Measurements from ENCODE around the gene TRIM67.
"Not testable (repeated sequence)": the region's sequence is repeated elsewhere in the genome, so short reads cannot be mapped to it uniquely, and the experiment has no call there.

The TRIM67 gene

DNA sequence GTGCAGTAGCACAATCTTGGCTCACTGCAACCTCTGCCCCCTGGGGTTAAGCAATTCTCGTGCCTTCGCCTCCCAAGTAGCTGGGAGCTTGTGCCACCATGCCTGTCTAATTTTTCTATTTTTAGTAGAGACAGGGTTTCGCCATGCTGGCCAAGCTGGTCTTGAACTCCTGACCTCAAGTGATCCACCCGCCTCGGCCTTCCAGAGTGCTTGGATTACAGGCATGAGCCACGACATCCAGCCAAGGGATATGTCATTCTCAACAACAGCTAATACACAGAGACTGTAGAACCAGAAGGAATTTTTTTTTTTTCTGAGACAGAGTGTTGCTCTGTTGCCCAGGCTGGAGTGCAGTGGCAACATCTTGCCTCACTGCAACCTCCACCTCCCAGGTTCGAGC is 3.7 kb upstream of the TRIM67 start:
- not testable (repeated sequence) for DNase-seq (ENCODE audit: low read depth)

DNA sequence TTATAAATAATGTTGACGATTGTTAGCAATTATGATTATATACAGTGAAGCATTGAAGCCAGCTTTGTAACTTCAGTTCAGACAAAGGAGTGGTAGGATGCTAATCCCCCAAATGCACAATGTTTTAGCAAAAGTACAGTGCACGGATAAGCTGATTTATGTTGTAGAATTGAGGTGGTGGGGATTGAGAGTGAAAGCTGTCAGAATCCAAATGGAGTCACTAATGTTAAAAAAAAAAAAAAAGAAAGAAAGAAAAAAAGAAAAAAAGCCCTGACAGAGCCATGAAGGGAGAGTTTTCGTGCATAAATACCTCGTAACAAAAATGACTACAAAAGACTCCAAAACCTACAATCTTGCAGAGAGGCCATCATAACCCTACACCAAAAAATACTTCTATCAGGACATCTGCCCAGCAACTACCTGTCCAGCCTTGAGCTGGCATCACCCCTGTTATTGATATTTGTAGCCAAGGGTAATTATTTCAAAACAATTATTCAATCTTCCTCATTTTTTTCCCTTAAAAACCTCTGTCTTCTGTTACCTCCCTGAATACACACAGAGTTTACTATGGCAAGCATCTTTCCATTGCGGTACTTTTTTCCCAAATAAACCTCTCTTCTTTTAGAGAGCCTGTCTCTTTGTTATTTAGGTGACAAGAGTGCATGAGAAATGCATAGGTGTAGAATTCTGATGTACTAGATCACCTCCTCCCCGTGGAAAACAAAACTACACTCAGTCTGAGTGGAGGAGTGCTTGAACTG is 2.5 kb upstream of the TRIM67 start:
- DNase-seq (ENCODE audit: low read depth): no peak

DNA sequence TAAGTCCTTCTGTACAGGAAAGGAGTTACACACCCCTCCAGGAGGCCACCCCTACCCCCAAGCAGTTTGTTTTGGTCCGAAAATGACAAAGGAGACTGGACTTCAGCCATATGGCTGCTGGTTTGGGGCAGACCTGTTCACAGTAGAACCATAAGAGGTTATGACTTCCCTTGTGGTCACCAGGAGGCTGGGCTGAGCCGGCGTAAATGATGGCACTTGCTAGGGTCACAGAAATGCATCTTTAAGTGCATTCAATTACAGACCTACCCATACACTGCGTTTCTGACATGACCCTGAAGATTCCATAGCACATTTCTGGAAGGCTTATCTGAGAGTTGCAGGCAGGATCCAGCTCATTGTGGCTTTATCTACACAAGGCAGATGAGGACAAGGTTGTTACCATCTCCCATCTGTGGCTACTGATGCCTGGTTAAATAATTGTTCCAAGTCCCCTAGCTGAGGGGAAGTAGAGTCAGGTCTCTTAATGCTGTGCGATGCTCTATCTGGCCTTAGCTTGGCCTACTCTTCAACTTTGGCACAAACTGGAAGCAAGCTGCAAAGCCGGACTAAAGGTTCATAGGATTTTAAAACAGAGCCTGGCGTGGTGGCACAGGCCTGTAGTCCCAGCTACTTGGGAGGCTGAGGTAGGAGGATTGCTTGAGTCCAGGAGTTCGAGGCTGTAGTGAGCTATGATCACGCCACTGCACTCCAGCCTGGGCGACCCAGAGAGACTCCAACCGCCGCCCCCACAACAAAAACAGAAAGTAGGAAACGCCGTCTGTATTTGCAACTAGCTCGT is 1.7 kb upstream of the TRIM67 start:
- DNase-seq (ENCODE audit: low read depth): no peak

DNA sequence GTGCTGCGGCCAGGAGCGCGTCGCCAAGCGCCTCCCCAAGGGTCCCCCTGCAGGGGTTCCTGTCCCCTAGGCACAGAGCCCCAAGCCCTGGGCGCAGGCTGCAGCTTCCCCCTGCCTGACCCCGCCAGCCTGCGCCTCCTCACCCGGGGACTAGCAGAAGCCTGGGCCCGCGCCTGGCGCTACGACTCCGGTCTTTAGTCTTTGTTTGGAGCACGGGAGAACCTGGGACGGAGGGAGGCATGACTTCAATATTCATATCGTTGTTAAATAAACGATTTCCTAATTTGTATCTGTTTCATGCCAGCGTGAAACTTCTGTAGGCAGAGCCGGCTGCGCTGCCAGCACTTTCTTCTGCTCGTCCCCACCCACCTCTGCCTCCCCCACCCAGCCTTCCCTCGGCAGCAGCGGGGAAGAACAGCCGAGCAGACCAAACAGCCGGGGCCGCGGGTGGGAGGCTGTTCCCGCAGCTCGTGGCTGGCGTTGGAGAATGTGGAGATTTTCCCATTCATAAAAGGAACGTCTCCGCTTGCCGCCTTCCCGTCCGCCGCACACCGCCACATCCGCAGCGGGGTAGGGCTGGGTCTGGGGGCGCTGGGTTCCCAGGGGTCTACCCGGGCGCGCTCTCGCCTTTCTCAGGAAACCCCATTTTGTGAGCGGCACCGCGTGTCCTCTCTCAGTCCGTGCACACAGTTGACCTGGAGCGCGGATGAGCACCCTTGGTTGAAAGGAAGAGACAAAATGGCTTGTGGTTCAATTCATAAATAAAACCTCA is 777 bp upstream of the TRIM67 start:
- no peak for DNase-seq (ENCODE audit: low read depth)

DNA sequence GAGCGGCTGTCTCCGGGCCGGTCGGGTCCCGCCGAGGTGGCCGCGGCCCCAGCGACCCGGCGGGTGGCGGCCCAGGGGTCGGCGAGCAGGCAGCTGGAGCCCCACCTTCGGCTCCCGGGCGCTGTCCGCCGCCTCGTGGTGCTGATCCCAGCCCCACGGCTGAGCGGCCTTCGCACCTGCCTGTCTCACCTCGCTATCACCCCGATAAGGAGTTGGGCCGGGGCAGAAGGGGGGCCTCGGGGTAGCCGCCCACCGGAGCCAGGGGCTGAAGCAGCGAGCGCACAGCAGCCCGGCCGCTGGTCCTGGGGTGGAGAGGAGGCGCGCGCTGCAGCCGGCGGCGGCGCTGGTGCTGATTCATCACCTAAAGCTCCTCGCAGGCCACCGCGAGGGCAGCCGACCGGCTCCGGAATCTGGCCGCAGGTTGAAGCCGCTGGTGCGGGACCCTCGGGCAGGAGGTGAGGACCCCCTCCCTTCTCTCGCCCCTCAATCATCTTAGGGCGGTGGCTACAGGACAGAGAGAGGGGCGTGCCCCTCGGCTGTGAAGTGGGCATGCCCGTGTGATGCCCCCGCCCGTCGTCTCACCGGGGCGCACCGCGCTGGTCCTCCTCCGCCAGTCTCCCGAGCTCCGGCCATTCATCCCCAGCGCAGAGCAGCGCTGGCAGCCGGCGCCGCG is 575 bp downstream of the TRIM67 start:
- DNase-seq (ENCODE audit: low read depth): no peak

DNA sequence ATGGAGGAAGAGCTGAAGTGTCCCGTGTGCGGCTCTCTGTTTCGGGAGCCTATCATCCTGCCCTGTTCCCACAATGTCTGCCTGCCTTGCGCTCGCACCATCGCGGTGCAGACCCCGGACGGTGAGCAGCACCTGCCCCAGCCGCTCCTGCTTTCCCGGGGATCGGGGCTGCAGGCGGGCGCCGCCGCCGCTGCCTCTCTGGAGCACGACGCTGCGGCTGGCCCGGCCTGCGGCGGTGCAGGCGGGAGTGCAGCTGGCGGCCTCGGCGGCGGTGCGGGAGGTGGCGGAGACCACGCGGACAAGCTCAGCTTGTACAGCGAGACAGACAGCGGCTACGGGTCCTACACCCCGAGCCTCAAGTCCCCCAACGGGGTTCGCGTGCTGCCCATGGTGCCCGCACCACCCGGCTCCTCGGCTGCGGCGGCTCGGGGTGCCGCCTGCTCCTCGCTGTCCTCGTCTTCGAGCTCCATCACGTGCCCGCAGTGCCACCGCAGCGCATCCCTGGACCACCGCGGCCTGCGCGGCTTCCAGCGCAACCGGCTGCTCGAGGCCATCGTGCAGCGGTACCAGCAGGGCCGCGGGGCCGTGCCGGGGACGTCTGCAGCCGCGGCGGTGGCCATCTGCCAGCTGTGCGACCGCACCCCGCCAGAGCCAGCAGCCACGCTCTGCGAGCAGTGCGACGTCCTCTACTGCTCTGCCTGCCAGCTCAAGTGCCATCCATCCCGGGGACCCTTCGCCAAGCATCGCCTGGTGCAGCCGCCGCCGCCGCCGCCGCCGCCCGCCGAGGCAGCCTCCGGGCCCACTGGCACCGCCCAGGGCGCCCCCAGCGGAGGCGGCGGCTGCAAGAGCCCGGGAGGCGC is 1.3 kb downstream of the TRIM67 start:
- DNase-seq (ENCODE audit: low read depth): no peak

DNA sequence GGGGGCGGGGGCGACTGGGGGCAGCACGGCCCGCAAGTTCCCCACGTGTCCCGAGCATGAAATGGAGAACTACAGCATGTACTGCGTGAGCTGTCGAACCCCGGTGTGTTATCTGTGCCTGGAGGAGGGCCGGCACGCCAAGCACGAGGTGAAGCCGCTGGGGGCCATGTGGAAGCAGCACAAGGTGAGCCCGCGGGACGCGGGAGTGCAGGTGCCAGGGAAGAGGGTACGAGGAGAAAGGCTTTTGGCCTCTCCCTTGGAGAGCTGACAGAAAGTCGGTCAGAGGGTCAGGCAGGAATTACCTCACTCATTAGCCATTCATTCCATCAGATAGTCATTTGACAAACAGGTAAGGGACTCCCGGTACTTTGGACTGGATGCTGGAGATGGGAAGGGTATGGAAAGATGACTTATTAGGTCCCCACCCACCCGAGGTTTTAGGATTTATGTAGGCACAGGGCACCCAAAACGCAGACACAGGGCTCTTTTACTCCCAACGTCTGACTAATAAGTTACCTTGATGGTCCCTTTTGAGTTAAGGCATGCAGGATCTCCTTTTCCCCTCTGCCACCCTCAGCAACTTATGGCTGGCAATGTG is 2.1 kb downstream of the TRIM67 start:
- DNase-seq (ENCODE audit: low read depth): no peak

DNA sequence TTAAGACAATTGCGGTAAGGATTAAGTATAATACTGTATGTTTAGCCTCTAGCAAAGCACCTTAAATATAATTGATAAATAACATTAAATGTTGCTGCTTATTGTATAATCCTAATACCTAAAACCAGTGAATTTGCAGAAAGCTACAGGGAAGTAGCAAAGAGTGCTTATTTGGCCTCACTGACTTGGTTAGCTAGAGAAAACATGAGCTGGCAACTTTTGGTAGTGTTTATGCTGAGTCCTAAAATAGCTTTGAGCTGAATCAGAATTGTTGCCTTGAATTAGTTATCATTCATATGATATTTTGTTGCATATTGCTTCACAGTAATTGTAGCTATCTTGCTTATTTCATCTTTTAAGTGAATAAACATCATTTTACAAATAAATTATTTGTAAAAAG is 3.5 kb downstream of the TRIM67 start:
- DNase-seq (ENCODE audit: low read depth): no peak

DNA sequence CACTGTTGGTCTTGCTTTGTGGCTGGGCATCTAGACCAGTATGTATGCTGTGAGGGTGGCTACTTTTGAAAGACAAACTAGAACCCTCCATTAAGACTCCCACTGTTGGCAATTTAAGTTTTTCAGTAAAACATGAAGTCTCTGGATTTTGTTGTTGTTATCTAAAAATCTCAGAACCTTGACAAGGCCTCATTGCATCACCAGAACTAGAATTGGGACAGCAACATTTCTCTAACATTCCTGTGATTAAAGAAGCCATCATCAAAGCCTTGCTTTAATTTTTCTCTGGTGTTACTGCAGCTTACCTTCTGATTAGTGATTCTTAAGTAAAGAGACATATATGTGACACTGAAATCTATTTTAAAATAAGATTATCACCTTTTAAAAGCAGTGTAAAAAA is 4.5 kb downstream of the TRIM67 start:
- no peak for DNase-seq (ENCODE audit: low read depth)

DNA sequence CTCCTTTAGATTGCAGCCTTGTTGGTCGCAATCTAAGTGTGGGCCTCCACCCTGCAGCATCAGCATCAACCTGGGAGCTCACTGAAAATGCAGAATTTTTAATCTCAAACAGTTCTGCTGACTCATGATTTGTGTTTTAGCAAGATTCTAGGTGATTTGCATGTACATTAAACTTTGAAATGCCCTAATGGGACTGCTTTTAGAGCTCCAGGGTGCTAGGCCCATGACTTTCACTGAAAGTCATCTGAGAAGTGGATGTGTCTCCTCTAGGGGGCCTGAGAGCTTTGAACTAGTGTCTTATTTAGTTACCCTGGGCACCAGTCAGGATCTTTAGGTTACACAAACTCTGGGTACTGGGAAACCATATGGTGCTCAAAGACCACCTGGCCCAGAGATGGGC is 9.0 kb downstream of the TRIM67 start:
- DNase-seq (ENCODE audit: low read depth): no peak

DNA sequence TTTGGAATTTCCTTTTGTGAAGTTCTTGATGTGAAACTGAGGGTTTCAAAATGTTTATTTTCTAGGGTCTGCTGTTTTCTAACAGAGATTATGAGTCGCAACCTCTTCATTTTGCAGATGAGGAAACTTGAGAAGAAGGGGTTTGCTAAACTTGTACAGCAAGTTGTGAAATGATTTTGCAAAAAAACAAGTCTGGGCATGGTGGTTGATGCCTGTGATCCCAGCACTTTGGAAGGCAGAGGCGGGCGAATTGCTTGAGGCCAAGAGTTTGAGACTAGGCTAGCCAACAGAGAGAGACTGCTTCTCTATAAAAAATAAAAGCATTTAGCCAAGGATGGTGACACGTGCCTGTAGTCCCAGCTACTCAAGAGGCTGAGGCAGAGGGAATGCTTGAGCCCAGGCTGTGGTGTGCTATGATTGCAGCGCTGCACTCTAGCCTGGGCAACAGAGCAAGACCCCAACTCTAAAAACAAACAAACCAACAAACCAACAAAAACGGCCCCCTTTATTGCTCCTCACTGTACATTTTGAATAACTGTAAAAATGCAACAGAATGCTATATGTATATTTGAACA is 9.9 kb downstream of the TRIM67 start:
- DNase-seq (ENCODE audit: low read depth): no peak

DNA sequence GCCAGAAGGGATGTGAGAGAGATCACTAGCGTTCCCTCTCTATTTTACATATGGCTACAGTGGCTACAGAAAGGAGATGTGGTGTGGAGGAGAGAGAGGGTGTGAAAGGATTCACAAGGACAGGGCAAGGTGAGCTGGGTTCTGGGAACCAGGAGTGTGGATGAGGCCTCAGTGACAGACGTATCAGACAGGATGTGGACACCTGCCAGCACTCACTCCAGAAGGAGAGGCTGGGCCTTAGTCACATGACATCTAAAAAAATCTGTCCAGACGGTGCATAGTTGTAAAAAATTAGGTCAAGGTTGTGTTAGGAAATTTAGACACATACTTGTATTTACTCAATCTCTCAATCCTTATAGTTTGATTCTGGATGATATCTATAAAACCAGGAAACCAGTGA is 10.6 kb downstream of the TRIM67 start:
- DNase-seq (ENCODE audit: low read depth): no peak

DNA sequence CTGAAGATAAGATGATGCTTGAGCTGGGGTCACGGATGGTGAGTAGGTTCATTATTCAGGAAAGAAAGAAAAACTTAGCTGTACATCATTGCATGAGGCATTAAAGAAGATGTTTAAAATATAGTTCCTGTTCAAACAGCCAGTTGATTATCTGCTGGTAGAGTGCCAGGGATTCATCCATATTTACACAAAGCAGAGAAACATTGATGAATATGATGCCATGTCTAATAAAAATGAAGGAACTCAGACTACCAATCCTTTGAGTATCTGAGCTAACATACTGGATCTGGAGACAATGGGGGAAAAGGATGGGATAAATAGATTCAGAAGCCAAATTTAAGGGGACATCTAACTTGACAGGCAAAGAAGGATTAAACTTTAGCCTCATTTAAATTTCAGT is 14.6 kb downstream of the TRIM67 start:
- DNase-seq (ENCODE audit: low read depth): no peak

DNA sequence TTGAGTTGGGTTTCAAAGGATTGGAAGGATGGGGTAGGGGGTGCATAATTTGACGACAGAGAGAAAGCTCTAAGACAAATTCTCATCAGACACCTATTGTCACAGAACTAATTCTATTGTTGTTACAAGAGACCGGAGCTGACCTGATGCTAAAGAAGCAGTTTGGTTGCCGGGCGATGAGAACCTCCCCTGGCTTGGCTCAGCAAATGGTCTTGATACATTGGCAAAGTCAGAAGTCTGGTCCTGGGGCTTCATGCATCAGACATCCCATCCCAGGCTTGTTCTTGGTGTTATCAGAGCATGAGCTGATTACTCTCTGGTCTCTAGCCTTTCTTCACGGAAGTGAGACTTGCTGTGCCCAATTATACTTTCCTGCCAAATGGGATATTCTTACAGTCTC is 15.4 kb downstream of the TRIM67 start:
- DNase-seq (ENCODE audit: low read depth): no peak

DNA sequence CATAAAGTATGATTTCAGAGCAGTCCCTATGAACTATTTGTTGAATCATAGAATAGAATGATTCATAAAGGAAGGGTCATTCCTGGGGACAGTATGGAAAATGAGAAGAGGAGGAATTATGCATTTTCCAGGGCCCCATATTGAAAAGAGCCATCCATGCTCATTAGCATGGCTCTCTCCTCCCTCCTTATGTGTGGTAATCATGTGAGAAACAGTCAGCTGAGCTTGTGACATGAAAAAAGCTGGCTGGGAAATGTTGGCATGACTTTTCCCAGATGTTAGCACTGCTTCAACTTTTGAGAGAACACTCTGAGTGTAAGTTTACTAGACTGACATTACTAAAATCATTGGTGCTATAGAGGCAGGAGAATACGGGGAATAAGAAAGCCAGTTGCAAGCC is 16.1 kb downstream of the TRIM67 start:
- DNase-seq (ENCODE audit: low read depth): no peak

DNA sequence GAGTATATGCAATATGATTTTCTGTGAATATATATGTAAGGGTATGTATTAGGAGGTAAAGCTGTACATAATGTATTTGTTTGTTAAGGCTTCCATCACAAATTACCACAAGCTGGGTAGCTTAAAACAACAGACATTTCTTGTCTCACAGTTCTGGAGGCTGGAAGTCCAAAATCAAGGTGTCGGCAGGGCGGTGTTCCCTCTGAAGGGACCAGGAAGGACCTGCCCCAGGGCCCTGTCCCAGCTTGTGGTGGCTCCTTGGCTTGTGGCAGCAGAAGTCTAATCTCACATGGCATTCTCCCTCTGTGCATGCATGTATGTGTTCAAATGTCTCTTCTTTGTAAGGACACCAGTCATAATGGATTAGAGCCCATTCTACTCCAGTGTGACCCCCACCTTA is 17.1 kb downstream of the TRIM67 start:
- no peak for DNase-seq (ENCODE audit: low read depth)

DNA sequence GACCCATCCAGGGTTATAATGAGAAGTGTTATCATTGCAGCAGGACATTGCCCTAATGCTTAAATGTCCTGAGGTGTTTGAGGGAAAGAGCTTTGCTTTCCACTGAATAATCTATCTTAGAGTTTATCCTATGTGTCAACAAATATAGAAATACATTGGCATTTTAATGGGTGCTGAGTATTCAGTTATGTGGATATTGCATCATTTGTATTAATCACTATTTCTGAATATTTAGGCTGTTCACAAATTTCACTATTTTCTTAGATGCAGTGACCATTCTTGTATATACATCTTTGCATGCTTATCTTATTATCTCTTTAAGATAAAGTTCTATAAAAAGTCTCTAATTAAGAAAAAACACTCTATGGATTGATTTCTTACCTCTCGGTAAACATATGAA is 18.2 kb downstream of the TRIM67 start:
- no peak for DNase-seq (ENCODE audit: low read depth)

DNA sequence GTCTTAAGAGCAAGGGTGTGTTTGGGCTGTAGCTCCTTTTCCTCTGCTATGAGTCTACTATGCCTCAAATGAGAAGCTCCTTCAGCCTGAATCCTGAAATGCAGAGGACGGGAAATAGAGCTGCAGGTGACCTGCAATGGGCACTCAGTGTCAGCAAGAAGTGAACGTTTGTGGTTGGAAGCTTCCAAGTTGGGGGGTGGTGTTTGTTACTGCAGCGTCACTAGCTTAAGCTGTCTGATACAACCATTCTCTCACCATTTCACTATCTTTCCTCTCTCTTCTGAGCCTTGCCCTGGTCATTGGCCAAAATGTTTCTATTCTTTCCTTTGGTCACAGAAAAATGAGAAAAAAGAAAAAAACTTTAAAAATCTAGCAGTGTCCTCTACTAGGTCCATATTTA is 19.4 kb downstream of the TRIM67 start:
- DNase-seq (ENCODE audit: low read depth): no peak

DNA sequence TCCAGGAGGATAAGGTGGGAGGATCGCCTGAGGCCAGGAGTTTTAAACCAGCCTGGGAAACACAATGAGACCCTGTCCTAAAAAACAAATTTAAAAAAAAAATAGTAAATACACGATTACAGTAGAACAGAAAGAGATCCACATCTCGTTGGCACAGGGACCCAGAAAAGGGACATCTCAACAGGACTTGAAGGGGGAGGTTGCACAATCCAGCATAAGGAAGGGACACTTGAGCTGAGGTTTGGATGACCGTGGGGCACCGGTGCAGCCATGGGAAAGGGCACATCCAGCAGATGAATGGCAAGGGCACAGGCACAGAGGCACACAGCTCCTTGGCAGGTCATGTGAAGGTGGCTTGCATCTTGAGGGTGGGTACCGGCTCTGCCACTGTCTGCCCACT is 20.5 kb downstream of the TRIM67 start:
- no peak for DNase-seq (ENCODE audit: low read depth)
